ENCODE measurements around the gene FARP1.

GRCh38 chr13:98112456-98112855 is 30.4 kb upstream of the FARP1 start:
- TF ChIP-seq POLR2AphosphoS5 (IDR thresholded peaks at IDR 0.05) (no peak), CTCF (IDR thresholded peaks at IDR 0.05) (no peak), POLR2A (IDR thresholded peaks at IDR 0.05) (no peak), EP300 (IDR thresholded peaks at IDR 0.05) (no peak)

All from gastroesophageal sphincter (tissue), 3 donors.